Brain microvascular endothelial cell (primary cell): ENCODE results near the gene C5orf58.
"Not testable (repeated sequence)": the region's sequence is repeated elsewhere in the genome, so short reads cannot be mapped to it uniquely, and the experiment has no call there.

Experiments
- DNase-seq: peaks from one replicate; pipeline ENCODE4 v3.0.0-alpha.2; 2020
- H3K27ac ChIP-seq: fragments of 250-450 bp; sonication (Bioruptor Pico); 2 replicates; pipeline ENCODE4 v1.5.1; 2020; ENCODE audit warnings: mild to moderate bottlenecking, moderate library complexity
- H3K27me3 ChIP-seq: fragments of 250-450 bp; sonication (Bioruptor Pico); replicated peaks from 2 replicates; pipeline ENCODE4 v1.5.1; 2020; ENCODE audit warnings: mild to moderate bottlenecking
- H3K36me3 ChIP-seq: fragments of 250-450 bp; sonication (Bioruptor Pico); replicated peaks from 2 replicates; pipeline ENCODE4 v1.5.1; 2020; ENCODE audit warnings: mild to moderate bottlenecking
- H3K4me3 ChIP-seq: 2 replicates; pipeline ENCODE4 v1.5.1; 2011; ENCODE audit warnings: low read depth, mild to moderate bottlenecking, control low read depth, low read length, moderate library complexity
- in situ Hi-C: cut with HindIII; loops from 2 replicates; pipeline ENCODE4 v1.10.0; 2017; ENCODE audit warnings: low sequenced_read_pairs, low pct_ligation_motif_present
- TF ChIP-seq, protein P1 (sequence below): IDR thresholded peaks from 2 replicates; pipeline ENCODE4 v1.5.1; 2011; ENCODE audit warnings: low read depth, mild to moderate bottlenecking, moderate library complexity, low read length, control low read depth, inconsistent platforms; ENCODE audit errors: missing control alignments

C5orf58 gene

DNA sequence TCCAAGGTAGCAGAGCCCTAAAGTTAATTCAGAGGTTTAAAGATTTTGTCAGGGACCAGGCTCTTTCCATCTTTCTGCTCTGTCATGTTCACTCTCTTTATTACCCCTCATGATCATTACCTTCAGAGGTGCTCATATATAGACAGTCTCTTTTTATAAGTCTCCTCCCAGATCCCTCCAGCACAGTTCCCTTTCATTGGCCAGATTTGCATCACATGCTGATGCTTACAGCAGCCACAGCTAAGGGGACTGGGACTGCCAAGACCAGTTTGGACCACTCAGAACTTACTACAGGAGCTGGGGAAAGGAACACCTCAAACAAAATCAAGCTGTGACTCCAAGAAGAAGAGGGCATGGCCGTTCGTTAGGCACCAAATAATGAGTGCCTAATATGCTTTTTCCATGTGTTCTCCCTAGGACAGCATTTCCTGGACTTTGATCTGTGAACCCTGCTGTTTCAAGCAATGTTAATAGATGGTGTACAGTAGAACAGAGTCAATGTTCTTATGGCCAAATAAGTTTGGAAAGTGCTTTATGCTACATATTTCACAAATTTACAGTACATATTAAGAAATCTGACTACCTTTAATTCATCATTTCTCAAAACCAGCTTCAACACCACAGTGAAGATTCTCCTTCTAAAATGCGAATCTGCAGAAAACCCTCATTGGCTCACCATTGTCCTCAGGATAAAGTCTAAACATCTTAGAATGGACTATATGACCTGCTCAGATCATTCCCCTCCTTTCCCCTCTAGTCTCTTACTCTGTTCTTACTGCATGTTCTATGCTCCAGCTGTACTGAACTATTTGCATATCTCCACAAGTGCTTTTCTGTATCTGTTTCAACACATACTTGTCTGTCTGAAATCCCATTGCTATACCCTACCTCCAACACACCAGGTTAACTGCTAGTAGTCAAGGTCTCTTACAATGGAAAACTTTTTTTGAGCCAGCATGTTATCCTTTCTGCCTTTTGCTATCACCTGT, 3.4 kb downstream of the C5orf58 start:
- Histone ChIP-seq H3K36me3 (no peaks in the 10 kb centered on the region), H3K27me3 (no peaks in the 10 kb centered on the region), H3K27ac (no peak overlapping the region), H3K4me3 (no peak overlapping the region)
- TF ChIP-seq, protein P1, sequence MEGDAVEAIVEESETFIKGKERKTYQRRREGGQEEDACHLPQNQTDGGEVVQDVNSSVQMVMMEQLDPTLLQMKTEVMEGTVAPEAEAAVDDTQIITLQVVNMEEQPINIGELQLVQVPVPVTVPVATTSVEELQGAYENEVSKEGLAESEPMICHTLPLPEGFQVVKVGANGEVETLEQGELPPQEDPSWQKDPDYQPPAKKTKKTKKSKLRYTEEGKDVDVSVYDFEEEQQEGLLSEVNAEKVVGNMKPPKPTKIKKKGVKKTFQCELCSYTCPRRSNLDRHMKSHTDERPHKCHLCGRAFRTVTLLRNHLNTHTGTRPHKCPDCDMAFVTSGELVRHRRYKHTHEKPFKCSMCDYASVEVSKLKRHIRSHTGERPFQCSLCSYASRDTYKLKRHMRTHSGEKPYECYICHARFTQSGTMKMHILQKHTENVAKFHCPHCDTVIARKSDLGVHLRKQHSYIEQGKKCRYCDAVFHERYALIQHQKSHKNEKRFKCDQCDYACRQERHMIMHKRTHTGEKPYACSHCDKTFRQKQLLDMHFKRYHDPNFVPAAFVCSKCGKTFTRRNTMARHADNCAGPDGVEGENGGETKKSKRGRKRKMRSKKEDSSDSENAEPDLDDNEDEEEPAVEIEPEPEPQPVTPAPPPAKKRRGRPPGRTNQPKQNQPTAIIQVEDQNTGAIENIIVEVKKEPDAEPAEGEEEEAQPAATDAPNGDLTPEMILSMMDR = no peak
- DNase-seq = no peak
- in situ Hi-C loops = no loop called here

DNA sequence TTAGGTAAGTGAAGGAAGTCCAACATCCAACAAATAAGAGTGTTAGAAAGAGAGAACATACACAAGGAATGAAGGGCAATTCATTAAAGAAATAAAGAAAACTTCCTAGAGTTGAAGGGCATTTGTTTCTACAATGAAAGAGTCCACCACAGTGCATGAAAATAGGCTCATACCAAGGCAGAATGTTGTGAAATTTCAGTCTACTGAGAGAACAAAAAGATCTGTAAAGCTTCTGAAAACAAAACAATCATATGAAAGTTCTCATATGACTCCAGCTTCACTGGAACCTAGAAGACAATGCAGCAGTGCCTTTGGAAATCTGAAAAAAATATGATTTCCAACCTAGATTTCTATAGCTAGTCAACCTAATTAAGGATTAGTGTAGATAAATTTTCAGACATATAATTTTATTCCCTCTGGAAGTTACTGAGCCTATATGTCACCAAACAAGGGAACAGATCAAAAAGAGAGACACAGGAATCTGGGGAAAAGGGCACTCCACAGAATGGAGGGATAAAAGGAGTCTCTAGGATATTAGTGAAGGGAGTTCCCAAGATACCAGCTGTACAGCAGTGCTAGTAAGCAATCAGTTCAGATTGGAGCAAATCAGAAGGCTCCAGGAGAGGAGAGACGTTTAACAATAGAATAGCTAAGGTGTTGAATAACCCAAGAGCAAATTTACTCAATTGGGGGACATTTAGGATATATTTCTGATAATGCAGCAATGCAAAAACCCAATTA, 5.8 kb downstream of the C5orf58 start:
- no peak for DNase-seq
- Histone ChIP-seq H3K36me3 (no peaks in the 10 kb centered on the region), H3K27ac (no peak overlapping the region), H3K27me3 (no peaks in the 10 kb centered on the region), H3K4me3 (no peak overlapping the region)
- in situ Hi-C loops = no loop called here
- TF ChIP-seq, protein P1 = no peak

DNA sequence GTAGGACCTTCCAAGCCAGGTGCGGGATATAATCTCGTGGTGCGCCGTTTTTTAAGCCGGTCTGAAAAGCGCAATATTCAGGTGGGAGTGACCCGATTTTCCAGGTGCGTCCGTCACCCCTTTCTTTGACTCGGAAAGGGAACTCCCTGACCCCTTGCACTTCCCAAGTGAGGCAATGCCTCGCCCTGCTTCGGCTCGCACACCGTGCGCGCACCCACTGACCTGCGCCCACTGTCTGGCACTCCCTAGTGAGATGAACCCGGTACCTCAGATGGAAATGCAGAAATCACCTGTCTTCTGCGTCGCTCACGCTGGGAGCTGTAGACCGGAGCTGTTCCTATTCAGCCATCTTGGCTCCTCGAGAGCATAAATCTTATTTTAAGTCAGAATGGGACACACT, 12.7 kb downstream of the C5orf58 start:
- DNase-seq, in situ Hi-C loops: not testable (repeated sequence)

DNA sequence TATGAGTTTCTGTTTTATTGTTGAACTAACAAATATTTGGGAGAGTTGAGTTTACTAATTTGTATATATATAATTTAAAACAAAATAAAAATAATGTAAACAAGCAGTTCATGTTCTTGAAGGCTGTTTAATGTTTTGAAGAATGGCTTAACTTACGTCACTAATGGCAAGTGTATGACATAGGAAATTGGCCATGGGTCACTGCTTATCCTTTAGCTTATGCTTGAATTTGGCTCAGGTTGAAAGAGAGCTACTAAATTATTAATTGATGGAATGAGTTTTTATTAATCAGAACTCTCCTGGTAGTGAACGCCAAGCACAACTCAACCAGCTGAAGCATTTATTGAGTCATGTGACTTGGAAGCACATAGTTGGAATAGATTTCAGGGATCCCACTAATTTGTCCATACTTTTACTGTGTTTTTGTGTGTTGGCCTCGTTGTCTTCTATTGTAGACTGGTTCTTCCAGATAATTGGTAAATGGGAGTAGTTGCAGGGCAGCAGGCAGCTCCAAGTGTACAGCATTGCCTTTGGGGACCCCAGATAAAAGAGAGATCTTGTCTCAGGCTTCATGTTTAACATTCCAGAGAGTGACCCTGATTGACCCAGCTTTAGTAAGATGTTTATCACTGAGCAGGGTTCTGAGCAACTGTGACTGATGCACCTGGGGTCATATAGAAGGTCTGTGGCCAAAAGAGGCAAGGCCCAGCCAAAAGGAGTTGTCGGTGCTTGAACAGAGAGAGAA, 13.5 kb downstream of the C5orf58 start:
- in situ Hi-C loops = no loop called here
- DNase-seq = no peak

More for the DNA sequence above, 12.7 kb downstream of the C5orf58 start:
- not testable (repeated sequence) for H3K4me3 ChIP-seq, H3K27me3 ChIP-seq, H3K27ac ChIP-seq, H3K36me3 ChIP-seq

DNA sequence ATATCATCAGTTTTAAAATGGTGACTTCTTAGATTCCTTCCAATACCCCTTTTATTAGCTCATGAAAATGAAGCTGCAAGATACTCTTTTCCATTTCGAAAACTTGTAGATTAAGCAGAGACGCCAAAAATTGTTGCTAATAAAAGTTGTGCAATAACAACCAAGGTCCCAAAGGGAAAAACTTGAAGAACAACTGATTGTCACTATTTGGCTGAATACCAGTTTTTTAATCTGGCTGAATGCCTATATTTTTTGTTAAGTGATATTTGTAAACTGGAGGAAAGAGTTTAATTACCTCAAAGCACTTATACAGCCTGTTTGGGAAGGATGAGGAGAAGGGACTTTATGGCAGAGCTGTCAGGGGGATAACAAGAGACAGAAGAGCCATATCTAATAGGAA, 14.6 kb downstream of the C5orf58 start:
- H3K4me3 ChIP-seq = no peak overlapping the region
- H3K27ac ChIP-seq = no peak overlapping the region
- TF ChIP-seq, protein P1 = no peak
- H3K36me3 ChIP-seq = no peaks in the 10 kb centered on the region
- H3K27me3 ChIP-seq = peaks cover 4% of the 10 kb centered on the region
- in situ Hi-C loops = no loop called here
- DNase-seq = no peak

More for the DNA sequence above, 13.5 kb downstream of the C5orf58 start:
- TF ChIP-seq, protein P1 = no peak
- H3K27ac ChIP-seq = no peak overlapping the region
- peaks cover 2% of the 10 kb centered on the region for H3K27me3 ChIP-seq
- no peaks in the 10 kb centered on the region for H3K36me3 ChIP-seq
- H3K4me3 ChIP-seq = no peak overlapping the region
